ENCODE results near the gene COG6.

The COG6 gene

DNA sequence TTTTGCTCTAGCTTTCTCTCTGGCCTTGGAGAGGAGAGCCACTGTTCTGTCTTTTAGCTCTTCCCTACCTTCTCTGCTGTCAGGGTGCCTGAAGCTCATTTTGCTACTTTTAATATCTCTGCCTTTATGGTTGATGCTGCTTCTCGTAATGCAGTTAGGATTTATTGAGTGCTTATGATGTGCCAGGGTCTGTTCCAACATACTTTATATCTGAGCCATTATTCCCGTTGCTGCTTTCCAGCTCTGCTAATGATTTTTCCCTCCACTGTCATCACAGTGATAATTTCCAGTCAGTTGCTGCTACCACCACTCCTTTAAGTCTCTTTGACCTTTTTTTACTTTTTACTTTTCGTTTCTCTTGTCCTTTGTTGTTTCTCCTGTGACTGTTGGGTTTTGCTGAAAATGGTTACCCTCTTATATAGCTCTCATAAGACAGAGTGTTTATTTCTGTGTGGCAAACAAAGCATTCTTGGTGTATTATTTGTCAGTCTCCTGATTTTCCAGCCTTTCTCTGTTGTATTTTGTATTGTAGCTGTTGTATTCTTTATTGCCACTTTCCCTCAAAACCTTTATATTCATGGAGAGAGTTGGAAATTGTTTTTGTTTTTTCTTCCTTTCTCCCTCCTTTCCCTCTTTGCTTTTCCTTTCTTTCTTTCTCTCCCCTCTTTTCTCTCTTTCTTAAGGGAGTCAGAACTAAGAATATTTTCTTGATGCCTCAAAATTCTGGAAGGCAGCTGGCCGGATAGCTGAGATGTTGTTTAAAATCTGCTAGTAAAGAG is 37.4 kb downstream of the COG6 start:
- H3K4me3 ChIP-seq (ENCODE audit: low read length), result no peak overlapping the region
- no peak for TF ChIP-seq ZNF274 (IDR thresholded peaks at IDR 0.05; ENCODE audit: low read depth, low read length)

DNA sequence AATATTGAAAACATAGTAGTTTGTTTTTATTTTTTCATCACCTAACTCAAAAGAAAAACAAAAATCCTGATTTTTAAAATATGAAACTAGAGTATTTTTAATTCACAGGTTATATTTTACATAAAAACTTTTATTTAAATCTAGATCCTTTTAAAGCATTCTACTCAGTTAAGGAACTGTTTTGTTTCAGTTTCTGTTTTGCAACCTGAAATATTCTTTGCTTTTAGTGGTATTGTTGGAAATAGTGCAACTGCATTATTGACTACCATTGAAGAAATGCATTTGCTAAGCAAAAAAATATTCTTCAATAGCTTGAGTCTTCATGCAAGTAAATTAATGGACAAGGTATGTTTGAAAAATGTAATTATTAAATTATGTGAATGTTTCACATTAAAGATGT is 43.8 kb downstream of the COG6 start:
- no peak for TF ChIP-seq ZNF274 (IDR thresholded peaks at IDR 0.05; ENCODE audit: low read depth, low read length)
- H3K4me3 ChIP-seq (ENCODE audit: low read length), result no peak overlapping the region

DNA sequence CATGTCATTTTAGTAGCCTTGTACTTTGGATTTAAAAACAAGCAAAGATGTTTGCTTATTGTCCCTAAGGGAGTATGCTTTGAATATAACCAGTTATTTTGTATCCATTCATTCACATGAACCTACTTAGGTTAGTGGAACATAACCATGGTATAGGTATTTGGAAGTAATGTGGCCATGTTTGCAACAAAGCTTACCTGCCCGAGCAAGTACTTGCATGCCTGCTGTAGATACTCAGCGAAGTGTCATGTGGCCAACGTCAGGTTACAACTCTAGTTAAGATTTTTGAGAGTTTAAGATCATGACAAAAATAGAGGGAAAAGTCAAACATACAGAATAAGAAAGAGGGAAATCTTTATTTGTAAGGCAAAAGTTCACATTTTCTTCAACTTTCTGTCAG is 57.2 kb downstream of the COG6 start:
- TF ChIP-seq ZNF274 (IDR thresholded peaks at IDR 0.05; ENCODE audit: low read depth, low read length), result no peak
- H3K4me3 ChIP-seq (ENCODE audit: low read length), result no peak overlapping the region

- TF ChIP-seq ZNF274 (IDR thresholded peaks at IDR 0.05; ENCODE audit: low read depth, low read length), result no peak
- H3K4me3 ChIP-seq (ENCODE audit: low read length), result no peak overlapping the region
These were observed 73.7 kb downstream of the COG6 start for GRCh38 chr13:39729156-39729555.

DNA sequence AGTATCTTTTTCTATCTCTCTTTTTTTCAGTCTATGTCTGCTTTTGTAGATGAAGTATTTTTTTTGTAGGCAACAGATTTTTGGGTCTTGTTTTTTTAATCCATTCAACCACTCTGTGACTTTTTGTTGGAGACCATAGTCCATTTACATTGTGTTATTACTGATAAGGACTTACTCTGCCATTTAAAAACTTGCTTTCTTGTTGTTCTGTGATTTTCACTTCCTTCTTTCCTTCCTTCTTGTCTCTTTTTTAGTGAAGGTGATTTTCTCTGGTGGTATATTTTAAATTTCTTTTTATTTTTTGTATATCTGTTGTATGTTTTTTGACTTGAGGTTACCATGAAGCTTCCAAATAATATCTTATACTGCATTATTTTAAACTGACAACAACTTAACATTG is 79.5 kb downstream of the COG6 start:
- H3K4me3 ChIP-seq (ENCODE audit: low read length), result no peak overlapping the region
- no peak for TF ChIP-seq ZNF274 (IDR thresholded peaks at IDR 0.05; ENCODE audit: low read depth, low read length)

DNA sequence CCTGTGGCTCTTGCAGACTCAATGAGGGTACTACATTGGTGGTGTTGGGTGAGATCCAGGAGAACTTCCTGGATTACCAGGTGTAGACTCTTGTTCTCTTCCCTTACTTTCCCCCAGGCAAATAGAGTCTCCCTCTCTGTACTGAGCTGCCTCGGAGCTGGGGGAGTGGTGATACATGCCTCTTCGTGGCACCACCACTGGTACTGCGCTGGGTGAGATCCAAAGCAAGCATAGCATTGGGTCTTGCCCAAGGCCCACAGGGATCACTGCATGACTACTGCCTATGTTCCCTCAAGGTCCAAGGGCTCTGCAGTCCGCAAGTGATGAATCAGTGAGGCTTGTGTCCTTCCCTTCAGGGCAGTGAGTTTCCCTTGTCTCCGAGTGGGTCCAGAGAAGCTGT is 81.6 kb downstream of the COG6 start:
- TF ChIP-seq ZNF274 (IDR thresholded peaks at IDR 0.05; ENCODE audit: low read depth, low read length), result no peak
- H3K4me3 ChIP-seq (ENCODE audit: low read length), result no peak overlapping the region

DNA sequence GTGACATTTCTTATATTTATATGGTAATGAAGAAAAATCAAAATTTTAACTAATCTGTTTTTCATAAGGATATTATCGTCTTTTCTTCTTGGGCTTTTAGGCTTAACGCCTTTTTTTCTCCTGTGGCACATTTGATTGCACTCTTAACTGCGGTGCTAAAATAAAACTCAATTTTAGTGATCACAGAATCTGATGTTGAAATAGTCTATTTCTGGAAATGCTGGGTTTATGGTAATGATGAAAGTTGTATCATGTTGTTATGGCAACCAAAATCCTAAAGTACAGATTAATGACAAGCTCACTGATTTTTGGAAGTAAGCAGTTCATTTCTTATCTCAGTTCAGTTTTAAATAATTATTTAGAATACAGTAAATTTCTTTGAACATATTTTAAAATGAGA is 85.3 kb downstream of the COG6 start:
- no peak for TF ChIP-seq ZNF274 (IDR thresholded peaks at IDR 0.05; ENCODE audit: low read depth, low read length)
- H3K4me3 ChIP-seq (ENCODE audit: low read length), result no peak overlapping the region

GRCh38 chr13:39748961-39749360 is 93.5 kb downstream of the COG6 start:
- no peak for TF ChIP-seq ZNF274 (IDR thresholded peaks at IDR 0.05; ENCODE audit: low read depth, low read length)
- no peak overlapping the region for H3K4me3 ChIP-seq (ENCODE audit: low read length)

- no peak overlapping the region for H3K4me3 ChIP-seq (ENCODE audit: low read length)
- TF ChIP-seq ZNF274 (IDR thresholded peaks at IDR 0.05; ENCODE audit: low read depth, low read length), result no peak
These were observed 94.1 kb downstream of the COG6 start for GRCh38 chr13:39749528-39749927.

- no peak for TF ChIP-seq ZNF274 (IDR thresholded peaks at IDR 0.05; ENCODE audit: low read depth, low read length)
- H3K4me3 ChIP-seq (ENCODE audit: low read length), result no peak overlapping the region
These were observed 96.3 kb downstream of the COG6 start for GRCh38 chr13:39751805-39752204.

DNA sequence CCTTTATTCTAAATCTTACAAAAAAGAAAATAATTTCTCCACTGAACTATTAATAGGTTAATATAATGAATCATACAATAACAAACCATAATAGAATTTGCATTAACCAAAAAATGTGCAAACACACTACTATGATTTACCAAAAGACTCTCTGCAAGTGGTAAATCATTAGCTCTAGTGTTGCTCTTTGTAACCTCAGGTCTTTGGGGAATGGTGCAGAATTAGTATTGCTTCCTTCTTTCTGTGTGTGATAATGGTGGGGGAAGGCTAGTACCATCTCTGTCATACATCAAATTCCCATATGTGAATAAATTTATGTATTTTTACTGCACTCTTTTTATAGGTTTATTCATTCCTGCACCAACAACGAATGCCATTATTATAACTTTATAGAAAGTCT is 105.1 kb downstream of the COG6 start:
- H3K4me3 ChIP-seq (ENCODE audit: low read length), result no peak overlapping the region
- no peak for TF ChIP-seq ZNF274 (IDR thresholded peaks at IDR 0.05; ENCODE audit: low read depth, low read length)

DNA sequence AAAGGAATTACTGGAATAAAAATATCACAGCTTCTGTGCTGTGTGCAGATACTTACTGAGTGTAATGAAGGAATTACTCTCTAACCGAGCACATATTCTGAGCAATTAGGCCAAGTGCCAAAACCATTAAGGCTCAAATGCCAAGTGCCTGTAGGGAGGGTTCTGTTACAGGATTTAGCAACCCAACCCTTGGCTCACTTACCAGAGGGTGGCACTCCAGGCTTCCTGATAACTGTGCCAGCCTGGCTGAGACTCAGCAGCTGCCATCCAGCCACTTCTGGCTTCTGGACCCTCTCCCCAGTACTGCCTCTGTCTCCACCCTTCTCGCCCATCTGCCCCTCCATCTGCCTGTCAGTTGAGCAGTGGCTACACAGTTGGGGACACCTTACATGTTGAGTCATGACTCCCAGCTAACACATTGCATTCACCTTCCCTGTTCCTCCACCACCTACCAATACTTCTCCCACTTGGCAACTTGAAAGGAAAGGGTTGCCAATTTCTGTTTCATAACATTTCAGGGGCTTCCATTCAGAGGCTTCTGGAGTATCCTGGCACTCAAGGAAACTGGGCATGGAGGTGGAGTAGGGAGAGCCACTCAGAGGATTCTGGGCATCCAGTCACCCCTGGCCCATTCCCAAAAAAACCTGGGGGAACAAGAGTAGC is 110.5 kb downstream of the COG6 start:
- no peak overlapping the region for H3K4me3 ChIP-seq (ENCODE audit: low read length)
- no peak for TF ChIP-seq ZNF274 (IDR thresholded peaks at IDR 0.05; ENCODE audit: low read depth, low read length)

- H3K4me3 ChIP-seq (ENCODE audit: low read length), result no peak overlapping the region
- no peak for TF ChIP-seq ZNF274 (IDR thresholded peaks at IDR 0.05; ENCODE audit: low read depth, low read length)
These were observed 111.1 kb downstream of the COG6 start for GRCh38 chr13:39766464-39767158.

- H3K4me3 ChIP-seq (ENCODE audit: low read length), result no peak overlapping the region
- TF ChIP-seq ZNF274 (IDR thresholded peaks at IDR 0.05; ENCODE audit: low read depth, low read length), result no peak
These were observed 112.5 kb downstream of the COG6 start for GRCh38 chr13:39767791-39768517.

All from GM08714 (cell line).